ENCODE data around the gene NHLRC1. TPM values are rescaled to one million over a fixed set of nuclear protein-coding genes. Genes with fewer than 3 reads are reported as not detected.

NHLRC1 gene
- total and polyA plus RNA-seq, 2 of the 8 experiments (the other 6 are each of a cell fraction or from before 2014, with no cell fraction given), result 0.57 to 0.58 TPM

DNA sequence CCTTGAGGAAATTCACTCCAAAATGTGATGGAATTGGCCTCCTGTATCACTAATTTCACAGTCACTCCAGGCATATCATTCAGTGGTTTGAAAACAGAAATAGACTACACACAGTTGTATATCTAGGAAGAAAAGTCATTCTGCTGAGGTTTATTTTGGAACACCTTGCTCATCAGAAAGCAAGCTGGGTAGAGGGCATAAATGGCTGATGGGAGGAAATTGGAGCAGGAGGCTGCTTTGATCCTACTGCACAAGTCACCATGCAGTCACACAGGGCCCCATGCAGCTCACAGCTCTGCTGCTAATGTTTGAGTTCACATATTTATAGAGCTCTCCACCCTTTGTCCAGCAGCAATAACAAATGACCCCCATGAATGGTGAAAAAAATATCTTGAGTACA, 12.3 kb downstream of the NHLRC1 start:
- H3K23me2 ChIP-seq (ENCODE audit: low read depth, low read length), result no peaks in the 10 kb centered on the region; the same call in 1 of the 2 replicates
- H3K79me2 ChIP-seq (ENCODE audit: control insufficient read depth in 1 of 2, insufficient read depth in 2 of 2, low read length in 2 of 2), result no peaks in the 10 kb centered on the region
- no peak overlapping the region for H2AFZ ChIP-seq (ENCODE audit: low read length)
- no peak for DNase-seq (ENCODE audit: low read depth in 1 of 2, low spot score in 2 of 2)
- H3K36me3 ChIP-seq (ENCODE audit: control insufficient read depth in 2 of 4, insufficient read depth in 4 of 4, low read length in 3 of 4), result no peaks in the 10 kb centered on the region
- no peak overlapping the region for H2BK15ac ChIP-seq (ENCODE audit: low read length)
- H2BK5ac ChIP-seq (ENCODE audit: low read depth, low read length), result no peak overlapping the region
- no peak overlapping the region for H3K27ac ChIP-seq (ENCODE audit: low read depth, low read length)
- no peak overlapping the region for H3K56ac ChIP-seq (replicated peaks; ENCODE audit: insufficient read length, low read depth, low read length)
- no peak overlapping the region for H3K18ac ChIP-seq (ENCODE audit: extremely low read depth, low read length)
- H2BK12ac ChIP-seq (ENCODE audit: low read depth, low read length), result no peak overlapping the region
- no peak for FAIRE-seq
- H3K9me3 ChIP-seq (ENCODE audit: insufficient read depth in 2 of 2, low read depth in 1 of 2, low read length in 1 of 2), result 0 out of 4 replicates have a peak, but pooled peaks cover 0 to 5% of the 10 kb centered on the region in 2 experiments
- H4K91ac ChIP-seq (replicated peaks; ENCODE audit: insufficient read length, low read length), result no peak overlapping the region
- no peak overlapping the region for H3K4ac ChIP-seq (replicated peaks; ENCODE audit: insufficient read length, low read depth, low read length)
- no peak overlapping the region for H3K9ac ChIP-seq (replicated peaks in 1 of 4; ENCODE audit: extremely low read depth in 1 of 4, low read depth in 3 of 4, low read length in 3 of 4)
- H3K27me3 ChIP-seq (replicated peaks in 1 of 4; ENCODE audit: control insufficient read depth in 3 of 4, extremely low read depth in 1 of 4, insufficient read depth in 3 of 4, low read length in 3 of 4), result no peaks in the 10 kb centered on the region
- no peak overlapping the region for H2BK20ac ChIP-seq (ENCODE audit: low read length)
- H3K79me1 ChIP-seq (ENCODE audit: low read depth, low read length), result no peaks in the 10 kb centered on the region
- no peak for TF ChIP-seq SIX5 (IDR thresholded peaks at IDR 0.05; ENCODE audit: low read depth, low read length)
- no peak for TF ChIP-seq EZH2 (IDR thresholded peaks at IDR 0.05; ENCODE audit: low read depth, low read length, severe bottlenecking)
- TF ChIP-seq, protein P1, sequence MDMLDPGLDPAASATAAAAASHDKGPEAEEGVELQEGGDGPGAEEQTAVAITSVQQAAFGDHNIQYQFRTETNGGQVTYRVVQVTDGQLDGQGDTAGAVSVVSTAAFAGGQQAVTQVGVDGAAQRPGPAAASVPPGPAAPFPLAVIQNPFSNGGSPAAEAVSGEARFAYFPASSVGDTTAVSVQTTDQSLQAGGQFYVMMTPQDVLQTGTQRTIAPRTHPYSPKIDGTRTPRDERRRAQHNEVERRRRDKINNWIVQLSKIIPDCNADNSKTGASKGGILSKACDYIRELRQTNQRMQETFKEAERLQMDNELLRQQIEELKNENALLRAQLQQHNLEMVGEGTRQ (IDR thresholded peaks at IDR 0.05; ENCODE audit: low read length), result no peak
- no peak for TF ChIP-seq CBX8 (IDR thresholded peaks at IDR 0.05; ENCODE audit: borderline replicate concordance, low read depth, low read length)
- no peak for TF ChIP-seq ATF3 (IDR thresholded peaks at IDR 0.05; ENCODE audit: insufficient read depth, low read depth, low read length)
- TF ChIP-seq HDAC6 (IDR thresholded peaks at IDR 0.05; ENCODE audit: low read depth, low read length), result no peak
- H4K5ac ChIP-seq (ENCODE audit: insufficient read length, low read depth, low read length), result no peak overlapping the region
- H4K20me1 ChIP-seq (replicated peaks in 1 of 2; ENCODE audit: control insufficient read depth in 1 of 2, insufficient read depth in 2 of 2, low read length in 2 of 2), result no peaks in the 10 kb centered on the region
- ChIA-PET POLR2A (ENCODE audit: partially characterized antibody) (no interaction called here), CTCF (ENCODE audit: partially characterized antibody) (interaction anchor here (1.0 to 2.1 kb wide), 2 partner anchors 11 to 295 kb away, joined by 4 to 11 read pairs; partner anchors contain the start of gene NHLRC1)
- H3K4me1 ChIP-seq (replicated peaks in 1 of 4; ENCODE audit: control insufficient read depth in 3 of 4, insufficient read depth in 4 of 4, low read length in 3 of 4), result peaks cover 0 to 2% (median 0%) of the 10 kb centered on the region in 4 experiments; a peak in 1 of 7 replicates
- no peak overlapping the region for H3K4me2 ChIP-seq (ENCODE audit: insufficient read depth in 1 of 2, low read depth in 2 of 2, low read length in 2 of 2)
- no peak overlapping the region for H4K8ac ChIP-seq (ENCODE audit: extremely low read depth, insufficient read depth, low read length)
- H2BK120ac ChIP-seq (replicated peaks; ENCODE audit: low read depth, low read length), result no peak overlapping the region
- H2AK5ac ChIP-seq (ENCODE audit: low read depth, low read length), result no peak overlapping the region
- H3K23ac ChIP-seq (ENCODE audit: insufficient read length), result no peak overlapping the region
- H3K4me3 ChIP-seq (ENCODE audit: extremely low read depth in 1 of 4, insufficient read depth in 2 of 4, low read depth in 3 of 4, low read length in 4 of 4), result no peak overlapping the region
- no peak overlapping the region for H3K14ac ChIP-seq (ENCODE audit: insufficient read length)
